Upper lobe of left lung (tissue), 4 donors: Measurements from ENCODE around the gene ZFYVE9.

ENCODE experiments used
- CTCF ChIP-seq, 6 experiments: fragments of 450-650 bp in 4 of 6; fragments of 200-600 bp in 2 of 6; sonication (generic) in 2 of 6; IDR thresholded peaks; one replicate each; pipeline ENCODE4 v1.5.1; 2016 to 2019; ENCODE audit warnings: antibody characterized with exemption in 6 of 6
- EP300 ChIP-seq, 4 donors: sonication (generic); formaldehyde crosslinking; IDR thresholded peaks; one replicate each; pipeline ENCODE4 v1.5.1; 2017; ENCODE audit warnings: antibody characterized with exemption in 4 of 4, control low read depth in 2 of 4
- POLR2A ChIP-seq, 4 donors: fragments of 450-650 bp; IDR thresholded peaks; one replicate each; pipeline ENCODE4 v1.5.1; 2016 to 2017; ENCODE audit warnings: antibody characterized with exemption in 4 of 4, mild to moderate bottlenecking in 2 of 4
- POLR2AphosphoS5 ChIP-seq, 2 donors: sonication (generic); formaldehyde crosslinking; IDR thresholded peaks; one replicate each; pipeline ENCODE4 v1.5.1; 2017; ENCODE audit warnings: antibody characterized with exemption in 2 of 2

GRCh38 chr1:52281518-52281917 is 139.6 kb downstream of the ZFYVE9 start:
- TF ChIP-seq CTCF (IDR thresholded peaks at IDR 0.05) (no peak), POLR2AphosphoS5 (IDR thresholded peaks at IDR 0.05) (no peak), EP300 (IDR thresholded peaks at IDR 0.05) (no peak), POLR2A (IDR thresholded peaks at IDR 0.05) (no peak)
